Limb (tissue), 2 donors: ENCODE measurements around the gene DNAH11.

ENCODE experiments used
- DNase-seq, 2 donors: peaks; one replicate each; pipeline ENCODE4 v3.0.0-alpha.2; 2016; ENCODE audit errors: extremely low spot score in 2 of 2

The DNAH11 gene

GRCh38 chr7:21884496-21884895 lies 341.7 kb downstream of the DNAH11 start:
- no peak for DNase-seq

DNA sequence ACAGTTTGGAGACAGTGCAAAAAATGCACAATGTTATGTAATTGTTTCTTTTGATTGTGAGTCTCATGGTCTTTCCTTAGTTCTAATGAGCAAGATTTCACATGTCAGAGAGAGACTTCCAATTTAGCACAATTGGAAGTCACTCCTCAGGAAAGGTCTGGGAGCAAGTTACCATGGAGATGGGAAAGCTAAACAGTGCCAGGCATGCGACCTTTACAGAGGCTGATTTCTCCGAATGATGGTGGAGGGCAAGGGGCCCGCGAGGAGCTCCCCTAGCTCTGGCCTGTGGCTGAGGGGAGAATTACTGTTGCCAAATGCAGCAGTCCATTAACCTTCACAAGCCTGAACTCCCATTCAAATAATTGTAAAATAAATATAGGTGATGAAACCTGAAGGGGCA lies 343.6 kb downstream of the DNAH11 start:
- no peak for DNase-seq

DNA sequence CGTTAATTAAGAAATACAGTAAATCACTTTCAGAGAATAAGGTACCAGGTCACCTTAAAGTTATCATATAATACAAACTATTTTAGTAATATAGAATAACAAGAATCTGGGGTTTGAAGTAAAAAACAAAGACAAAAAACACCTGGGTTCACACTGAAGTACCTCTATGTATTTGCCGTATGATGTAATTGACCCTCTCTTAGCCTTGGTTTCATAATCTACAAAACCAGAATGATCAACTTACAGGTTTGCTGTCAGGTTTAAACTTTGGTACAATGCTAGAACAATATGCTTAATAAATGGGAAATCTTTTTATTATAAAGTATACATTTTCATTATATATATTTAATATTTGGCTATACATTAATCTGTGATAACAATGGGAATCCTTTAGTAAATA lies 344.5 kb downstream of the DNAH11 start:
- DNase-seq, result no peak

GRCh38 chr7:21887779-21888178 lies 344.9 kb downstream of the DNAH11 start:
- no peak for DNase-seq

DNA sequence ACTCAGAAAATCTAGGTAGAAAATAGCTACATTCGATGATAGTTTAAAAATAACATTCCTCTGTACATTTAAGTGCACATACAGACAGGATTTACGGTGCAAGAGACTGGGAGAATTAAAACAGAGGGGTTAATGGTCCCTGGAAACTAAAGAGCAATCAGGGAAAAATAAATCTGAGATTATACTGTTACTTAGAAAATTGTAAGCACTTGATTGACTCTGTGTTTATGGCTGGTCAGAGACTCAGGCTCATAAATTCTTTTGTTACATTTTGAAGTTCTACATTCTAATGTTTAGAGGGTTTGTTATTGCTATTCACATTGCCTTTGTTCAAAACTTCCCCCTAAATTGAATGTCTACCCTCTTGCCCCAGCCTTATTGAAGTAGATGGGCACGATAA lies 348.5 kb downstream of the DNAH11 start:
- no peak for DNase-seq

DNA sequence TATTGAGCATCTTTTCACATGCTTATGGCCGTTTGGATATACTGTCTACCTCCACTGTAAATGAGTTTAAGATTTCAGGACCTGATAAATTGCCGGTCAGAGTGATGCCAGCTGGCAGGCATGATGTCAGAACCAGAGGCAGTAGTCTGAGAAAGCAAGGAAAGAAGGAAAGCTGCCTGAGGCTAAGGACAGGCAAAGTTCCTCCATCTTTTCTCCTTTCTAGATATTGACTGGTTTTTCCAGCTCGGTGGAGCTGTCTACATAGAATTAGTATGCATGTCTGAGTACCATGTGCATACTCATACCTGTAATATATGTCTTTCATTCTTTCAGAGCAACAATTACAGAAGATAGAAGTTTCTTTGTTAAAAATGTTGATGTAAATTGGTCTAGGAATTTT lies 350.6 kb downstream of the DNAH11 start:
- DNase-seq, result no peak

DNA sequence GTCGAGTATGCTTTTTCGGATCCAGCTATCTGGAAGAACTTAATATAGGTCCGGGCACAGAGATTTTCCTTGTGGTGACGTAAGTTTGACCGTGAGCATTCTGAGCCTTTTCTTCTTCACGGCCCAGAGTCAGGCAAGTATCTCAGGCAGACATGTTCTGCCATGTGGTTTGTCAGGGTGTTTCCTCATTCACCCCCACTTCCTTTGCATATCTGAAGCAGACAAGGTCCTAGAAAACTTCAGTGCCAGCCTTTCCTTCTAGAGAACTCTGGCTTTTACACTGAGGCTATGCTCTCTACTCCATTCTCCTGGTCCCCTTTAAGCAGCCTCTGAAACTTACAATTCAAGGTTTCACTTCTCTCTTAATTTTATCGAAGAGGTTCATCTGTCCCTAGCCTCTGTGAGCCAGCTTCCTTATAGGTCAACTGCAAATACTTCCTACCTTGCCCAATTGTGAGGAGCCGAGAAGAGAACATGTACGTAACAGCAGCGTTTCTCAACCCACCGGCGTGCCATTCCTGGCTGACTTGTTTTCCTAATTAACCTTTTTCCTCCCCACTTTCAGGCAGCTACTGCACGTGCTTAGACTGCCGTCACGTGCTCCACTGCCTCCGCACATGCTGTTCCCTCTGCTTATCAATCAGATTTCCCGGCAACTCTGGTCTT lies 355.6 kb downstream of the DNAH11 start:
- DNase-seq, result no peak

DNA sequence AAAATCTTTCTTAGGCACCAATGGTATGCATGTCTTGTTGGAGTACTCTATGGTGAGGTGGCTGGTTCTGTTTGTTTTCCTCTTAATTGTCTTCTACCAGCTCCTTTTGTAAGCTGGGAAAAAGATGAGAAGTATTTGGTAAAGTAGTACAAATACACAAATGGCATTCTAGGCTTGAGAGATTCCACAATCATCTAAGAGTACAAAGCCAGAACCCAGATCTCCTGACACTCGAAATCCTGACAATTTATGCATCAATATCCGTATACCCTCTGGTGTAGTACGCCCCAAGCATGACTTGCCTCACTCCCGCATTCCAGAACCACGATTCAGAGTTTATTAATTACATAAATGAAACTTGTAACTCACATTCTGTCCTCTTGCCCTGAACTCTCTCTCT lies 359.4 kb downstream of the DNAH11 start:
- no peak for DNase-seq

DNA sequence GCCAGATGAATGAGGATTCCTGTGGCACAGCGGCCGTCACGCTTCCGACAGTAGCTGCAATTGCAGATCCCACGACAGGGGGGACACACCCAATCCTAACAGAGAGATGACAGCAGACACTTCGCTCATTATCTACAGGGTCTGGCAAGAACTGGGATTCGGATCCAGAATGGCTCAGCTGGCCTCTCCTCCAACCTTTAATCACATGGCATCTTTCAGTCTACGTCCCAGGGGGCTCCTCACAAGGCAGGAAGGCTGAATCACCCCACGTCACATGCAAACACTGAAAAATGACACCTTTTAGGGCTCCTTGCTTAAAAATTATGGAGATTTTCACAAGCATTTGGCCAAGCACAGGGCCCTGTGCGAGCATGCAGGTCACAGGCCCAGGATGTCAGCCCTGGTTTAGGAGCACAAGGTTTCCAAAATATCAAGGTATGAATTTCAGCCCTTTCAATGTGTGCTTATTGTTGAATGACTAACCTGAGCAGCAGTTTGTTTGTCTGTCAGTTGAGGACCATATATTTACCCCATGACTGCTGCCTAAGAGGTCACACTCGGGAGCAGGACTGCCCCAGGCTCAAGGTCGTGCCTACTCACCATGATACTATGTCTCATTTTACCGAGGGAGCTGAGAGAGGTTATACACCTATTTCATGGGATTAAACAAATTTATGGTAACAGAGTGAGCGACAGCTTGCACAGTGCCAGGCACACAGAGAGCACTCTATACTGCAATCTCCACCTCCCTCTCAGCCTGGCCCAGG lies 360.4 kb downstream of the DNAH11 start:
- DNase-seq, result no peak

DNA sequence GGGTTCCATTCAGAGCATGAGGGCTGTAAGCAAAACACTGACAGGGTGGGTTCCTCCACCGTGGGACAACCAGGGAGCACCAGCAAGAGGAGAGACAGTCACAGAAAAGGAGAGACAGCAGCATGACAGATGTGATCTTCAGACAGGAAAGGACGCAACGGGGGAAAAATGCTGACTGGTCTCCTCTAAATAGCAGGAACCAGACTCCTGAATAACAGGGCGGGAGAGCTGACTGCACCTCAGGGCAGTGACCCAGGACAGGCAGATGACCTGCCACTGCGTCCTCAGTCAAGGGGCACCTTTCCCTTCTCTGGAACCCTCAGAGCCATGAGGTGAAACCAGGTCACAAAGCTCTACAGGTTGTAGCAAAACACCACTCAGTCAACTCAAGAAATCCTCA lies 365.9 kb downstream of the DNAH11 start:
- no peak for DNase-seq

GRCh38 chr7:21910253-21910652 lies 367.4 kb downstream of the DNAH11 start:
- DNase-seq, result no peak

DNA sequence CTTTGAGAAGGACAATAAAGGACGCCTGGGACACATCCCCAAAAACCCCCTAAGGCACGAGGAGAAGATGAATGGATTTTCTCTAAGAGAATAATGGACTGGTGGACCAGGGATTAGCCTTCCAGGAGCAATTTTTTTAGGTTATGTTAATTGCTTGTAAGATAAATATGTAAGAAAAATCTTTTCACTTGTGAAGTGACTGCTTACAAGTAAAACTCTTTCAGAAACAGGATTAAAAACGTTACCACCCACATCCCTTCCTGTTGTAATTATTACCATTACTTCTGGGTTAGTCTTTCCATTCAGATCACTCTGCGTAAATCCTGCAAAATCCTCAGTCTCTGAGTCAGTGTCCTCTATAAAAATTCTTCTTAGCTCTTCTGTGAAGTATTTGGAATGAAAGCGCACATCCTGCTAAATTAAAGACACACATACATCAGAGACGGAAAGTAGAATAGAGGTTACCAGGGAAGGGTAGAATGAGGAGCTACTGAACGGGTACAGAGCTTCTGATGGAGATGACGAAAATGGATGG lies 368.6 kb downstream of the DNAH11 start:
- DNase-seq, result no peak

GRCh38 chr7:21912305-21912704 lies 369.5 kb downstream of the DNAH11 start:
- DNase-seq, result no peak

DNA sequence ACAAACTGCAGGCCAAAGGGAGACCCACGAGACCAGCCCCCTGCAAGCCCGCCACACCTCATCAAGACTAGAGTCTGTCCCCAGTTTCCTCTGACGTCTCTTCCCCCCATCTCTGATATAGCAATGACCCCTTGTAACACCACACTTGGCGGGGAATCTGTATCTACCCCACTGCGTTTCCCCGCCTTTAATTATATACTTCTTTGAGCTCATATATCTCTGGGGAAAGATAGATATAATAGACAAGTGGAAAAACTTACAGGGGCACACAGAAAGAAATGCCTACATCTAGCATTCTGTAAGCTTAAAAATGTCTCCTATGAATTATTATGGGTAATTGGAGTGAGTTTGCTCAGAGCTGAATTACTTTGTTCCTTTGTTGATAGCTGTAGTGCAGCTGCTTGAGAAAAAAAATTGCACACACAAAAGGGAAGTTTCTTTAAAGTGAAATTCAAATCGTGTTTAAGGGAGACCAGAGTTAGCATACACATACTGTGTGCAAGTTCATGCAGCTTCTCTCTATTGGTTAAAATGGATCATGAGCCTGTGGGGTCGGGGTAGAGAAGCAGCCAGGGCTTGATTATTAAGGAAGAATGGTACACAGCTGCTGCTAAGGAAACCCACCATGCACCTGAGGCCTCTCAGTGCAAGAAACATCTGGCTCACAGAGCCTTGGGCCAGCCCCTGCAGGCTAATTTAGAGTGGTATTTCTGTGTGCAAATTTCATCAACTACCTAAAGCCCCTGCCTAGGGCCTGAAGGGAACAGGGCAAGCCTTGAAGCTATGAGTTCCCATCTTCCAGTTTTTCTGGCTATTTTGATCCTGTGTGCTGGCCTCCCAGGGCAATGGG lies 370.3 kb downstream of the DNAH11 start:
- DNase-seq, result no peak

DNA sequence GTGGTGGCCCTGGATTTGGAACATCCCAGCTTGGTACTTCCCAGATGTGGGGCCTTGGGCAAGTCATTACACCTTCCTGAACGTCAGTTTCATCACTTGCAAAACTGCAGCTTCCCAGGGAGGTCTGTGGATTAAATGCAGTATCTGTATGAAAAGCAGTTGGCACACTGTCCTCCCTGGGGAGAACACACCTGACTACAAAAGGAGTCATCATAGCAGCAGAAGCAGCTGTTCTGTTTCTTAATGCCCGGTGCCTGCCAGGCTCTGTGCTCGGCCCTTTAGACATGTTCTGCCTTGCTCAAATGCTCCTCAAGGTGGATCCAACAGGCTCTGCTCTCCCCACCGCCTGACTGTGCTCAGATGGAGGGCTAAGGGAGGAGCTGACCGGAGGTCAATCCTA lies 371.8 kb downstream of the DNAH11 start:
- no peak for DNase-seq

DNA sequence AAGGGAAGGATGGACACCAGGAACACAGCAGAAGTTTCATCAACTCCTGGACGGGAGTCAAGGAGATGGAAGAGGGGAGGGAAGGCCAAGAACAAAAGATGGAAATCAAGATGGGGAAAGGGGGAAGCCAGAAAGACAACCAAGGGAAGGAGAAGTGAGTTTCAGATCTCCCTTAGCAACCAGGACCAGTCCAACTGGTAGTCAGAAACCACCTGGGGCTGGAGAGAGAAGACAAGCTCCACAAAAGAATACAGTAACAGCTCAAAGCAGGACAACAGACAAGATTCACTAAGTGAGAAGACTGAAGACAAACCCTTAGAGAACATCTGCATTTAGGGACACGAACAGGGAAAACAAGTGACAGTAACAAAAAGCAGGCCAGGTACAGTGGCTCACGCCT lies 372.3 kb downstream of the DNAH11 start:
- DNase-seq, result no peak

DNA sequence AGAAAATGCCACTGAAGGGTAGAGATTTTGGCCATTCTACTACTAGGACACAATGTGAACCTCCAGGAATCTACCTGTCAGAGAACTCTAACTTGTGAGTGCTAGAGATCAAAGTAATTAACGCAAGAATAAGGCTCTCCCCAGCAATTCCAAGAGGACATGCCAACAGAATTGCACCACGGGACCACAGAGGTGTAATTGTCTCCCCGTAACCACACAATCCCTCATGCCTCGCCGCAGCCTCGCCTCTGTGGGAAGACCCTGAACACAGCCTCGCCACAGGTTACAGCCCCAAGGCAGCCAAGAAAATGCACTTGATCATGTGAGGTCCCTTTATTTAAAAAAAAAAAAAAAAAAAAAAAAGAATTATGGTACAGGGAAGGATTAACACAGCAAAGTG lies 373.3 kb downstream of the DNAH11 start:
- no peak for DNase-seq

GRCh38 chr7:21916629-21917028 lies 373.8 kb downstream of the DNAH11 start:
- no peak for DNase-seq

DNA sequence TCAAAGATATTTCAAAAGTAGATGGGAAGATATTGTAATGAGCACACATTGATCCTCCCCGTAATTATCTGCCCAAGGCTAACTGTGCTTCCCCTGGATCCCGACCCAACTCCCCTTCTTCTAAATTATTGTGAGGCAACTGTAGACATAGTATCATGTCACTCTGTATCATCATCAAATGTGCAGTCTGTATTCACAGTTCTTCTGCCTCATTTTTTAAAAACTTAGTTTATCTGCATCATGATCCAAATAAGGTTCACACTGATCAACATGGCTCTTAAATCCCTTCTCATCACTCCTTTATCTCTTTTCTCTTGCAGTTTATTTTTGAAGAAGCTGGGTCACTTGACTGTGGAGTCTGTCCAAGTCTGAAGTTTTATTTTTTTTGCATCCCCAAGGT lies 375.4 kb downstream of the DNAH11 start:
- DNase-seq, result no peak

- no peak for DNase-seq
These were observed 378.1 kb downstream of the DNAH11 start for GRCh38 chr7:21920936-21921335.

GRCh38 chr7:21922605-21923004 lies 379.8 kb downstream of the DNAH11 start:
- DNase-seq, result no peak

DNA sequence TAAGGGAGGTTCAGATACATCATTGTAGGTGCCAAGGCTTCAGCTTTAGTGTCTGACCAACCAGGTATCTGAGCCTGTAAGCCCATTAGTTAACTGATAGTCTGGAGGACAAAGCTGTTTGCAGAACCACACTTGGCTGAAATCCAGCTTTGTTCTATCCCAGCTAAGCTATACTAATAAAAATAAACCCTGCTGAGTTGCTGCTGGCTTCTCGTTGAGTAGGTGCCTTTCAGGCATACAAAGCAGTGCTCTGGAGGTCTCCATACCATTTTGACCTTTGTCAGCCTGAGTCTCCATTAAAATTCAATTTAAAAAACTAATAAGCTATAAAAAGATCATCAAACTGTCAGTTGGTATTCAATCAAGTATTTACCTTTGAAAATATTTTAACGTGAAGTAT lies 380.8 kb downstream of the DNAH11 start:
- DNase-seq, result no peak
